H1 (cell line): ENCODE results near the gene MFRP. TPM values are rescaled to one million over a fixed set of nuclear protein-coding genes. Genes with fewer than 3 reads are reported as not detected.

Experiments used
- CHD7 ChIP-seq: fragments of 300-600 bp; sonication (generic); IDR thresholded peaks from 2 replicates; pipeline ENCODE4 v1.7.1; 2012; ENCODE audit warnings: low read length, moderate library complexity, mild to moderate bottlenecking, inconsistent platforms; ENCODE audit not compliant: insufficient replicate concordance
- HDAC6 ChIP-seq: IDR thresholded peaks from one replicate; pipeline ENCODE4 v1.7.1; 2012; ENCODE audit warnings: low read depth, mild to moderate bottlenecking, inconsistent platforms, low read length, moderate library complexity
- PHF8 ChIP-seq: fragments of 200-600 bp; sonication (generic); conservative IDR thresholded peaks from 2 replicates; pipeline ENCODE4 v1.7.1; 2012; ENCODE audit warnings: low read depth, mild to moderate bottlenecking, inconsistent platforms, low read length, moderate library complexity
- POLR2A ChIP-seq, 2 experiments: IDR thresholded peaks; 1 replicate in 1 of 2; 2 replicates in 1 of 2; pipeline ENCODE4 v1.6.1; 2011; ENCODE audit warnings: low read depth in 2 of 2, low read length in 2 of 2, mild to moderate bottlenecking in 2 of 2; ENCODE audit errors: control extremely low read depth in 1 of 2
- SAP30 ChIP-seq: fragments of 300-600 bp; sonication (generic); IDR thresholded peaks from 2 replicates; pipeline ENCODE4 v1.7.1; 2012; ENCODE audit warnings: low read length, moderate library complexity, mild to moderate bottlenecking, inconsistent platforms; ENCODE audit not compliant: insufficient read depth, insufficient replicate concordance
- SIRT6 ChIP-seq: IDR thresholded peaks from one replicate; pipeline ENCODE4 v1.7.1; 2012; ENCODE audit warnings: low read length, inconsistent platforms
- TBP ChIP-seq: IDR thresholded peaks from 2 replicates; pipeline ENCODE4 v1.6.1; 2011; ENCODE audit warnings: low read depth, low read length, improper control_type of control experiment
- polyA plus RNA-seq, 7 experiments: library from polyadenylated mRNA; depleted of rRNA in 3 of 7; stranded (reverse) in 5 of 7; unstranded in 2 of 7; fragments of >200 nt in 5 of 7; fragments of 200-250 nt in 2 of 7; gene quantifications; 1 replicate in 5 of 7; 2 replicates in 1 of 7; 4 replicates in 1 of 7; pipeline versions ENCODE4 v1.2.1 to v1.2.3, GENCODE V29; 2011 to 2013; ENCODE audit warnings: missing spikeins in 2 of 7, mixed read lengths in 2 of 7
- total RNA-seq: library from RNA; stranded (reverse); fragmentation: NEBNext Ultra II Directional; extraction: Animal tissue kit (Norgen Biotek cat#: 25700); gene quantifications from 2 replicates; pipeline ENCODE4 v1.2.1, GENCODE V29; 2021

The MFRP gene
- total and polyA plus RNA-seq, 2 of the 8 experiments (the other 6 are each of a cell fraction or from before 2014, with no cell fraction given), result 0.02 TPM; not detected in 1

GRCh38 chr11:119334174-119334930 lies 12.2 kb downstream of the MFRP start, which contains the start of gene RNF26 (continued):
- no peak for TF ChIP-seq CHD7
- TF ChIP-seq PHF8, result peak; percentile 87
- TF ChIP-seq SIRT6, result no peak
- TF ChIP-seq SAP30, result no peak
- no peak for TF ChIP-seq HDAC6
- peak in 1 of 2 experiments; percentile 88; a peak in 2 of 3 replicates for TF ChIP-seq POLR2A (IDR thresholded peaks at IDR 0.05; ENCODE audit: control extremely low read depth in 1 of 2, low read depth in 2 of 2, low read length in 2 of 2)
- peak; percentile 67 for TF ChIP-seq TBP
